ENCODE results near the gene KLC1. TPM values are rescaled to one million over a fixed set of nuclear protein-coding genes. Genes with fewer than 3 reads are reported as not detected.
"Not testable (repeated sequence)": the region's sequence is repeated elsewhere in the genome, so short reads cannot be mapped to it uniquely, and the experiment has no call there.

Gene KLC1
- 122 TPM for total RNA-seq

DNA sequence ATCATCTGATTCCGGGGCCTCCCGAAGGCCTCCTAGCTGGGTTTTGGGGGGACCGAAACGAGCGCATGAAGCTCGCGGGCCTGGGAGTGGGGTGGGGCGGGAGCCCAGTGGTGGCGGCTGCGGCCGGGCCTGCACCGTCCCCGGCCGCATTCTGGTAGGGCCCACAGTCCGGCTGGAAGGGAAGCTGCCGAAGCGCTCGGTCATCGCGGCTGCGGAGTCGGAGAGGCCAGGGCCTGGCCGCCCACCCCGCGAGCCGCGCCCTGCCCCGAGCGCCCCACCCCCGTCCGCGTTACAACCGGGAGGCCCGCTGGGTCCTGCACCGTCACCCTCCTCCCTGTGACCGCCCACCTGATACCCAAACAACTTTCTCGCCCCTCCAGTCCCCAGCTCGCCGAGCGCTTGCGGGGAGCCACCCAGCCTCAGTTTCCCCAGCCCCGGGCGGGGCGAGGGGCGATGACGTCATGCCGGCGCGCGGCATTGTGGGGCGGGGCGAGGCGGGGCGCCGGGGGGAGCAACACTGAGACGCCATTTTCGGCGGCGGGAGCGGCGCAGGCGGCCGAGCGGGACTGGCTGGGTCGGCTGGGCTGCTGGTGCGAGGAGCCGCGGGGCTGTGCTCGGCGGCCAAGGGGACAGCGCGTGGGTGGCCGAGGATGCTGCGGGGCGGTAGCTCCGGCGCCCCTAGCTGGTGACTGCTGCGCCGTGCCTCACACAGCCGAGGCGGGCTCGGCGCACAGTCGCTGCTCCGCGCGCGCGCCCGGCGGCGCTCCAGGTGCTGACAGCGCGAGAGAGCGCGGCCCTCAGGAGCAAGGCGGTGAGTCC is at the start of gene KLC1:
KLC1 (plus strand) TSS at position 528 of the 819 bp plus-strand sequence. CDS start 25,354 bp downstream, outside the sequence.
- peak; percentile 66 for DNase-seq

- no peak for DNase-seq
Measured at GRCh38 chr14:103581206-103581605, 47.8 kb upstream of the KLC1 start.

- no peak for DNase-seq
Measured at GRCh38 chr14:103581954-103582703, 46.9 kb upstream of the KLC1 start.

DNA sequence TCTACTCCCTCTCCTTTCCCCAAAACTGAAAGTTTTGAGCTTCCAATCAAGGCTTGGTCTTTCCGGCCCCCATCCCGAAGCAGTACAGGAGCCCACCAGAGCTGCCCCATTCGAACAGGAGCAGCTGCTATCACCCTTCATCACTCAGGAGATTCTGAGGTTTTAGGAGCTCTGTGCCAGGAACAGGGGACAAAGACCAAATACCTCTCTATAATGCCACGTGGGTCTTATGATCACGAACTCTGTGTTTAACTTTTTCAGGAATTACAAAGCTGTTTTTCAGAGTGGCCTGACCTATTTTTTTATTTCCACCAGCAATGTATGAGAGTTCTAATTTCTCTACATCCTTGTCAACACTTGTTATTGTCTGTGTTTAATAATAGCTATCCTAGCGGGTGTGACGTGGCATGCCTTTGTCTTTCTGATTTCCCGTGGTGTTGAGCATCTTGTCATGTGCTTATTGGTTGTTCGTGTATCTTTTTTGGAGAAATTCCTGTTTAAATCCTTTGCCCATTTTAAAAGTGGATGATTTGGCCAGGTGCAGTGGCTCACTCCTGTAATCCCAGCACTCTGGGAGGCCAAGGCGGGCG is 44.6 kb upstream of the KLC1 start:
- DNase-seq, result no peak

GRCh38 chr14:103593577-103593976 is 35.4 kb upstream of the KLC1 start:
- DNase-seq, result no peak

DNA sequence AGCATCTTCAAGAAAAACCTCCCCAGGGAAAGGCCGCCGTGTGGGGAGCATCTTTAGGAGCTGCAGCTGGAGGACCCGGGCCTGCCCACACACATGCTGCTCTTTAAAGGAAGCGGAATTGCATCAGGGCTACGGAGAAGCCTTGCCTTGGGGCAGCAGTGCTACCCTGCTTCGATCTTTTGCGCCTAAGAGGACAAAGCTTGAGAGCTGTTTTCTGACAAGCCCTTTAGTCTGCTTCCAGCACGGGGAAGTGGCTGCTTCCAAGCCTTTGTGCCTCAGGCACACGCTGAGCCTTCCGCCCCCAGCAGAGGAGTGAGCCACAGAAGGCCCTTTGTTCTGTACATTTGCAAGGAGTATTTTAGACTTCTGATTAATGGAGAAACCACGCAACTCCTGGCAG is 34.7 kb upstream of the KLC1 start:
- DNase-seq, result peak; percentile 65

- no peak for DNase-seq
Measured at GRCh38 chr14:103597623-103598377, 31.2 kb upstream of the KLC1 start.

DNA sequence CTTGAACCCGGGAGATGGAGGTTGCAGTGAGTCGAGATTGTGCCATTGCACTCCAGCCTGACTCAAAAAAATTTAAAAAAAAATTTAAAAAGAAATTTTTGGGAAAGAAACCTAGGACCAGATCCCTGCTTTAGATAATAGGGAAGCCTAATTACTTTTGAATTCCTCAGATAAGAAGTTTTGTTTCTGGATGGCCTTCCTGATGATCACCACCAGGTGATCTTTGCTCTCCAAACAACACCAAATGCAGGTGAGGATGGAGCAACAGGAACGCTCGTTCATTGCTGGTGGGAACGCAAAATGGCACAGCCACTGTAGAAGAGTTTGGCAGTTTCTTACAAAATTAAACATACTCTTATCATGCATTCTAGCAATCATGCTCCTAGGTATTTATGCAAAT is 28.5 kb upstream of the KLC1 start:
- no peak for DNase-seq

DNA sequence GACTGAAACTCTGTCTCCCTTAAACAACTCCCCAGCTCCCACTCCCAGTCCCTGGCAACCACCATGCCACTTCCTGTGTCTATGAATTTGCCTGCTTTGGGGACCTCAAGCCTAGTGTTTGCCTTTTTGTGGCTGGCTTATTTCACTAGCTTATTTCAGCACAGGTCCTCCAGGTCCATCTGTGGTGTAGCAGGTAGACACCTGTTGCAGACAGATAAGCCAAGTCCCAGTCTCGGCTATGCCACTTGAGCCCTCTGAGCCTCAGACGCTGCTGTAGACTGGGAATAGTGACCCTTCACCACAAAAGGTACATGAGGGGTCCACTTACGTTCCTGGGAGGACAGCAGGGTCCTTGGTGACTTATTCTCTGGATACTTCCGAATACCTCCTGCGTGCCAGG is 24.4 kb upstream of the KLC1 start:
- DNase-seq, result no peak

DNA sequence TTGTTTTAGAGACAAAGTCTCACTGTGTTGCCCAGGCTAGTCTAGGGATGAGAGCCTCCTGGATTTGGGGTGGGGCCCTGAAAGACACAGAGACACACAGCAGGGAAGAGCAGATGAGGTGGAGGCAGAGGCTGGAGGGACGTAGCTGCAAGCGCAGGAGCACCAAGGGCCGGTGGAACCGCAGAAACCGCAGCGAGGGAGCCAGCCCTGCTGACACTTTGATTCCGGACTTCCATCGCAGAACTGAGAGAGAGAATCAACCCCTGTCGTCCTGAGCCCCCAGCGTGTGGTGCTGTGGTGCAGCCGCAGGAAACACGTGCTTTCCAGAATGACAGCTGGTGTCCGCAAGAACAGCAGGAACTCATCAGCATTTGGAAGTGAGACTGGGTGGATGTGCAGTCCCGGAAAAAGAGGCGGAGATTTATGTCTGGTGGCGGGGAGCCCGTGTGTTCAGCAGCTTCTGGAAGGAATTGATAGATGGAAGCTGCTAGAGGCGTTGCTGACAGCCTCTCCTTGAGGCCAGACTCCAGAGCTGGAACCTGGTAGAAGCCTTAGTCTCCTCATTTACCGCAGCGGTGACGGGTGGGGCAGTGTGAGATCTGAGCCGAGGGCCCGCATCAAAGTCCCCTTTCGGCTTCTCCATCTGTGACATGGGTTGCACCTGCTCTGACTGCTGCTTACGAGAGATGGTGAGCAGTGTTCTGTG is 21.9 kb upstream of the KLC1 start:
- DNase-seq, result peak; percentile 99

DNA sequence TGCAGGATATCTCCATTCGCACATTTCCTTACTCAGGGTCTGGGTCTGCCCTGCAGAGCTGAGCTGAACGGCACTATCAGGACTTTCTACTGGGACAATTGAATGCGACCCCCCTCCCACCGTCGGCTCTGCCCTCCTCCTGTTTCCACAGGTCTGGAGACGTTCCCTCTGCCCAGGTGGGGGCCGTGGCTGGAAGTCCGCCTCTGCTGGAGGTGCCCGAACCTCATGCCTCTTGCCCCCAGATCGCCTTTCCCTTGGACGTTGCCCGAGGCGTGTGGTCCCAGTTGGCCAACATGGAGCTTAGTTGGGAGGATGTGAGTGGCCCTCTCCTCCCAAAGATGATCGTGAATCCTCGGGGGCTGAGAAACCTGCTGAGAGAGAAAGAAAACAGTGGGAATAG is 21.2 kb upstream of the KLC1 start:
- DNase-seq, result no peak

- not testable (repeated sequence) for DNase-seq
Measured at GRCh38 chr14:103609081-103609480, 19.9 kb upstream of the KLC1 start.

DNA sequence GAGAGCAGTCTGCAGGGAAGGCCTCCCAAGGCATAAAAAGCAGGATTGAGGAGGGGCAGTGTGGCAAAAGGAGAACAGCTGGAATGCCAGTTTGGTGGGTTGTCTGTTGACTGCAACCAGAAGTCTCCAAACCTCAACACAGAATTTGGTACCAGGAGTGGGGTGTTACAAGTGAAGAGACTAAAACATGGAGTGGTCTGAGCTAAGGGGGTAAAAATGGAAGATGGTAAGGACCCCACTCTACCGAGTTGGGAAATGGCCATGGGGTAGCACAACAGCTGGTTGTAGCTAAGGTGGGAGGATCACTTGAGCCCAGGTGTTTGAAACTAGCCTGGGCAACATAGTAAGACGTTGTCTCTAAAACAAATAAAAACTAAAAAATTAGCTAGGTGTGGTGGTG is 17.8 kb upstream of the KLC1 start:
- no peak for DNase-seq

DNA sequence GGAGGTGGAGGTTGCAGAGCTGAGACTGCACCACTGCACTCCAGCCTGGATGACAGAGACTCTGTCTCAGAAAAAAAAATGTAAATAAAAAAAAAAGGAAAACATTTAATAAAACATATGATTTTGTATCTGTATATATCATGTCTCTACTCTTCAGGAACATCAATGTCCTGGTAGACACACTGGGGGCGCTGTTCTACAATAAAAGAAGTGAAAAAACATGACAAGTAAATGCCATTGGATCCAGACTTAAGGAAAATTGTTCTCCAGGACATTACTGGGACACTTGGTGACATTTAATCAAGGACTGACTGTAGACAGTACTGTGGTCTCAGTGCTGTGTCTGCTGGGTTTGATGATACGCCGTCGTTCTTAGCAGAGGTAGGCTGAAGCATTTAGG is 15.5 kb upstream of the KLC1 start:
- DNase-seq, result no peak

DNA sequence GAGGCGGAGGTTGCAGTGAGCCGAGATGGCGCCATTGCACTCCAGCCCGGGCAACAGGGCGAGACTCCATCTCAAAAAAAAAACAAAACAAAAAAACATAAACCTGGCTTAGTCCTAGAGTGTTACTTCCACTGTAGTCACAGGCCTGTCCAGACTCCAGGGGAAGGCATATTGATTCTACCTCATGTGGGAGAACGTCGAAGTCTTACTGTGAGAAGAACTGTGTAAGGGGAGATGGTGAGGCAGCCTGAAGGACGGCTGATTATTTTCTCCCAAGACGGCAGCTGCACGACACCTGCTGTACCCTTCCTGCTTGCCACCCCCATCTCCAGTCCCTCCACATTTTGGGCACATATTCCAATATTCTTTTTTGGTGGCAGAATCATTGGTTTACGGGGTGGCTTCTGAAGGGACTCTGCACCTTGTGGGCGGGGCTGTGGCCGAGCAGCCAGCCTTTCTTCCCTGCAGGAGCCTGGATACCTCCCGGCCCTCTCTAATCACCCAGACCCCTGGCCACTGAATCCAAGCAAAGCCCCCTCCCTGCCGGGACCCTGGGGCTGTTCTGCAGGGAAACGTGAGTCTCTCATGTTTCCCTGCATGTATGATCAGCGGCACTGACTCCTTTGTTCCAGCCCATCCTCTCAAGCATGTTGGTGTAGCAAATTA is 12.2 kb upstream of the KLC1 start:
- no peak for DNase-seq

DNA sequence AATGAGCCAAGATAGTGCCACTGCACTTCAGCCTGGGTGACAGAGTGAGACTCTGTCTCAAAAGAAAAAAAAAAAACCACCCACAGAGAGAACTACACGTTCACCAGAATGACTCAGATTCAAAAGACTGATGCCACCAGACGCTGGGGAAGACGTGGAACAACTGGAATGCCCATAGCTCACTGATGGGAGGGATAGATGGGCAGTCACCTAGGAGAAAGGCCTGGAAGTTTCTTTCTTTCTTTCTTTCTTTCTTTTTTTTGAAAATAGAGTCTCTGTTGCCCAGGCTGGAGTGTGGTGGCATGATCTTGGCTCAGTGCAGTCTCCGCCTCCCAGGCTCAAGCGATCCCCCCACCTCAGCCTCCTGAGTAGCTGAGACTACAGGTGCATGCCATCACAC is 10.0 kb upstream of the KLC1 start:
- DNase-seq, result no peak

DNA sequence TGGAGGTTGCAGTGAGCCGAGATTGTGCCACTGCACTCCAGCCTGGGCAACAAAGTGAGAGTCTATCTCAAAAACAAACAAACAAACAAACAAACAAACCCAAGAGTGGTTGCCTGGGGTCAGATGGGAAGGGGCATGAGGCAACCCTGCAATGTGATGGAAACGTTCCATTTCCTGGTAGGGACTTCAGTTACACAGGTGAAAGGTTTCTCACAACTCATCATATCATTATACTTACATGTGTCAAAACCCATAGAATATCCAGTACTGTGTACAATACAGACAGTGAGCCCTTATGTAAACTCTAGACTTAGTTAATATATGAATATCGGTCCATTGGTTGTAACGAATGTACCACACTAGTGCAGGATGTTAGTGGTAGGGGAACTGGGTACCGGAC is 7.2 kb upstream of the KLC1 start:
- DNase-seq, result no peak

GRCh38 chr14:103623308-103623707 is 5.7 kb upstream of the KLC1 start:
- DNase-seq, result no peak

DNA sequence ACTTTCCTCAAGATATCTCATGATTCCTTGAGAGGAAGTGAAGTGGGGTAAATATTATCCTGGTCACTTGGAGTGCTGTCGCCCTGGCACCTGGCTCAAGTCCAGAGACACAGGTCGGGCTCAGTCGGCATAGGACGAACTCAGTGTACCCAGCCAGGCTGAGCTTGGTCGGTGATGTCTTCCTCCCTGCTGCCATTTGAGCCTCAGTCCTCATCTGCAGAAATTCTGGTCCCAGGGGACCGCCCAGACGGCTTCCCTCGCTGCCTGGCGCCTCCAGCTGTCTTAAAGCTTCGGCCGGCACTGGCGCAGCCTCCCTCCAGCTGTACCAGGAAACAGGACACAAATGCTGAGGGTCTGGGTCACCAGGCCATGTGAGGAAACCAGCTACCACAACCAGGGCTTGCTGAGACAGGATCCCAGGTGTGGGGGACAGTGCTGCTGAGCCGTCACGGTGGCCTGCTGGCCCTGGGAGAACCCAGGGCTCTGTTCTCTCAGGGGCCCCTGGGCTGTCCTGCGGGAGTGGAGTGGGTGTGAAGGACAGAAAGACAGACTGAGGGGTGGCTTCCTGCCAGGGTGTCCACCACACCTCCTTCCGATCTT is 5.0 kb upstream of the KLC1 start:
- DNase-seq, result no peak

DNA sequence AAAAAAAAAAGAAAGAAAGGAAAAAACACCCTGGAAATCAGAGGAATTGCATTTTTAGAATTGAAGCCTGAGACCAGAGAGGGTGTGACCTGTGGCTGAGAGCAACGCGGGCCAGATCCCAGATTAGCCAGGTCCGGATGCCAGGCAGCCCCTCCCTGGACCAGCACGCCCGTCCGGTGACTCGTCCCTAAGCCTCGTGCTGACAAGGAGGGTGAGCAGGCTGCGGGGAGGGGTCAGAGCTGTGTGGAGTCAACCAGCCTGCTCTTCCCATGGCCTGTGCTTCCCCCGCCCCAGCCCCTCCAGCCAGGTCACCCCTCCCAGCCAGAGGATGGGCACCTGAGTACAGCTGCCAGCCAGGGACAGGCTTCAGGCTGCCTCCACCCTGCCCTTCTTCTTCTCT is 4.2 kb upstream of the KLC1 start:
- no peak for DNase-seq

All from skin of body (tissue), 2 donors.